ENCODE data around the gene FYTTD1.
"Not testable (repeated sequence)": the region's sequence is repeated elsewhere in the genome, so short reads cannot be mapped to it uniquely, and the experiment has no call there.

FYTTD1 gene

DNA sequence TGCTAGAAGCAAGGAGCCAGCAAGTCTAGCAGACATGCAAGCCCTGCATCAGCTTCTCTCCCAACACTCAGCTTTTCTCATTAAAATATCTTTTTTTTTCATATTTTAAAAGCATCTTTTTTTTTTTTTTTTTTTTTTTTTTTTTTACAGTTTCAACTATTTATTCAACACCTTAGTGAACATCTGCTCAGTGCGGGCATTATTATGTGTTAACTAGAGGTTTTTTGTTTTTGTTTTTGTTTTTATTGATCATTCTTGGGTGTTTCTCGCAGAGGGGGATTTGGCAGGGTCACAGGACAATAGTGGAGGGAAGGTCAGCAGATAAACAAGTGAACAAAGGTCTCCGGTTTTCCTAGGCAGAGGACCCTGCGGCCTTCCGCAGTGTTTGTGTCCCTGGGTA is 18.9 kb upstream of the FYTTD1 start:
- H3K27ac Mint-ChIP-seq: peak overlapping the region; percentile 78
- H3K4me1 Mint-ChIP-seq: peaks cover 68% of the 10 kb centered on the region
- peaks cover 42% of the 10 kb centered on the region for H3K36me3 Mint-ChIP-seq
- not testable (repeated sequence) for H3K27me3 Mint-ChIP-seq, ATAC-seq, H3K9me3 Mint-ChIP-seq
- H3K4me3 Mint-ChIP-seq: peak overlapping the region; percentile 44

DNA sequence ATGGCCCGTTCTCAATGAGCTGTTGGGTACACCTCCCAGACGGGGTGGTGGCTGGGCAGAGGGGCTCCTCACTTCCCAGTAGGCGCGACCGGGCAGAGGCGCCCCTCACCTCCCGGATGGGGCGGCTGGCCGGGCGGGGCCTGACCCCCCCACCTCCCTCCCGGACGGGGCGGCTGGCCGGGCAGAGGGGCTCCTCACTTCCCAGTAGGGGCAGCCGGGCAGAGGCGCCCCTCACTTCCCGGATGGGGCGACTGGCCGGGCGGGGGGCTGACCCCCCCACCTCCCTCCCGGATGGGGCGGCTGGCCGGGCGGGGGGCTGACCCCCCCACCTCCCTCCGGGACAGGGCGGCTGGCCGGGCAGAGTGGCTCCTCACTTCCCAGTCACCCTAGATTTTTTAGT is 18.2 kb upstream of the FYTTD1 start:
- not testable (repeated sequence) for H3K9me3 Mint-ChIP-seq, H3K27me3 Mint-ChIP-seq, ATAC-seq
- Mint-ChIP-seq H3K27ac (peak overlapping the region; percentile 81), H3K4me1 (peaks cover 64% of the 10 kb centered on the region), H3K4me3 (peak overlapping the region; percentile 63), H3K36me3 (peaks cover 44% of the 10 kb centered on the region)

DNA sequence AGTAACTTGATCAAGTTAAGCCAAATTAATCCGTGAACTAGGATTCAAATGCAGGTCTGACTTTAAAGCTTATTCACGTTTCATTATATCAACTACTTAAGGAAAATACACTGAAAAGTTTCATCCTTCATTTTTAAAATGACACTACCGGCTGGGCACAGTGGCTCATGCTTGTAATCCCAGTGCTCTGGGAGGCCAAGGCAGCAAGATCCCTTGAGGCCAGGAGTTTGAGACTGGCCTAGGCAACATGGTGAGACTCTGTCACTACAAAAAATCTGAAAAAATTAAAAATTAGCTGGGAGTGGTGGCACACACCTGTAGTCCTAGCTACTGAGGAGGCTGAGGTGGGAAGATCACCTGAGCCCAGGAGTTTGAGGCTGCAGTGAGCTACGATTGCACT is 16.6 kb upstream of the FYTTD1 start:
- Mint-ChIP-seq H3K4me3 (peak overlapping the region; percentile 83), H3K36me3 (peaks cover 37% of the 10 kb centered on the region), H3K27me3 (no peaks in the 10 kb centered on the region), H3K4me1 (peaks cover 64% of the 10 kb centered on the region), H3K27ac (peak overlapping the region; percentile 81), H3K9me3 (peaks cover 4% of the 10 kb centered on the region)
- ATAC-seq: no peak

DNA sequence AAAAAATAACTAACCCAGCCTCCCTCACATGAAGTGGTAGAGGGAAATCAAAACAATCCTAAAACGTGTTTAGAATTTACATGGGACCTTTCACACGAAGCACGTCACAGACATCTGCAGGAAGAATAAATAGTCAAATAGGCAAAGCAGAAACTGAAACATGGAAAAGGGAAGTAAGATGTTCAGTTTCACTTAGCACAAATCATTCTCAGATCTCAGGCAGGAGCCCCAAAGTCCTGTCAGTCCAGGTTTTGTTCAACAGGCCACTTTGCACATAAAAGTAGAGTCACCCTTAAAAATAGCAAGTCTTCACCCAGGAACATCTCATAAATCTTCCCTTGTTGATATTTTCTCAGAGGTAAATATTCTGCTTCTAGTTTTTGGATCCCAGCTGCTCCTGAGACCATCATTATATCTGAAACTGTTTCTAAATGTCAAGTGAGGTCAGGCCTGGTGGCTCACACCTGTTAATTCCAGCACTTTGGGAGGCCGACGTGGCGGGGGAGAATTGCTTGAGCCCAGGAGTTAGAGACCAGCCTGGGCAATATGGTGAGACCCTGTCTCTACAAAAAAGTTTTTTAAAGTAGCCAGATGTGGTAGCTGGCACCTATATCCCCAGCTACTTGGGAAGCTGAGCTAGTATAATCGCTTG is 14.9 kb upstream of the FYTTD1 start:
- Mint-ChIP-seq H3K36me3 (peaks cover 29% of the 10 kb centered on the region), H3K4me3 (peak overlapping the region; percentile 83), H3K9me3 (no peaks in the 10 kb centered on the region), H3K27ac (peak overlapping the region; percentile 81), H3K4me1 (peaks cover 62% of the 10 kb centered on the region), H3K27me3 (no peaks in the 10 kb centered on the region)
- ATAC-seq: peak; percentile 62

DNA sequence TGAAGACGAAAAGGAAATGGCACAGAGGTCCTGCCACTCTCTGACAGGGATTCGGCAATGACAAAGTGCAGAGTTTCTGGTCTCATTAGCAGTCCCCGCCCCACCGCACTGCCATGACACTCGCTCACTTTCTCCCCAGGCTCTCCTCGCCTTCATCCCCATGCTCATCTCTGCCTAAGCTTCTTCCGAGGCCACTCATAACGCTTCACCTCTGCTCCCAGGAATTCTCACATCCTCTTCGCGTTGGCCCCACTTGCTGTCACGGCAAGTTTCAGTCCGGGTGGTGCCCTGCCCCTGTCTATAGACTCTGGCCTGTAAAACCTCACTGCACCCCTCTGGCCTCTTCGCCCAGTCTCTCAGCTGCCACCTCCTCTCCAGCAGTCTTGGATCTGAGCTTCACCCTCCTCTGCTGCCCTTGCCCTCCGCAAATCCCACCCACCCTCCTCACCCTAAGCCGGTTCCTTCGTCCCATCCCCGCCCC is 13.6 kb upstream of the FYTTD1 start:
- H3K27ac Mint-ChIP-seq: peak overlapping the region; percentile 81
- ATAC-seq: peak; percentile 62
- H3K9me3 Mint-ChIP-seq: no peaks in the 10 kb centered on the region
- peak overlapping the region; percentile 93 for H3K4me3 Mint-ChIP-seq
- no peaks in the 10 kb centered on the region for H3K27me3 Mint-ChIP-seq
- H3K36me3 Mint-ChIP-seq: peaks cover 18% of the 10 kb centered on the region
- H3K4me1 Mint-ChIP-seq: peaks cover 50% of the 10 kb centered on the region

DNA sequence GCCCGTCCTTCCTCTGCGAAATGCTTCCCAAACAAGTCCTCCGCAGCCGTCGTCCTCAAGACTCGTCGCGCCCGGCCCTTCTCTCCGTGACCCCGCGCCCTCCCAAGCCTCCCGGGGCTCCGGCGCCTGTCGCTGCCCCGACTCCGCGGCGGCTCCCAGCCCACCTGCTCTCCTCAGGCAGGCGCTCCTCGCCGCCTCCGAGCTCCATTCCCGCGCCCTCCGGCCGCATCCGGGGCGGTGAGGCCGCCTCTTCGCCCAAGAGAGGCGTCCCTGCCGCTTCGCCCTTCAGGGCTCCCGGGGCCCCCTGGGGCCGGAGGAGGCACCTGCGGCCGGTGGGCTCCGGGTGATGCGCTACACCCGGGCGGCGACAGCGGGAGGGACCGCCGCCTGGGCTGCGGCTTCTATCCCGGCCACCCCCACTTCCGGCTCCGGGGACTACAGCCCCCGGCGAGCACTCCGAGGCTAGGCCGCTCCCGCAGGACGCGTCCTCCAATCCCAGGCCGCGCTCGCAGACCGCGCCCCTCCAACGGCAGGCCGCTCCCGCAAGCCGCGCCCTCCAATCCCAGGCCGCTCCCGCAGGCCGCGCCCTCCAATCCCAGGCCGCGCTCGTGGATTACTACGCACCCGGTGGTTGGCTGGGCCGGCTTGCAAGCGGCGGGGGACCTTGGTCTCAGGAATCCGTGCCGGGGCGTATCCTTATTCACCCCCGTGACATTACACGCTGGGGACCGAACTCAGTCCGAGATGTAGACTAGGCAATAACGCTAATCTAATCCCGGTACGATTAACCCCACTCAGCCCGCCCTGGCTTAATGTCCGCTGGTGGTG is 13.0 kb upstream of the FYTTD1 start, which contains the start of gene RUBCN:
Gene RUBCN, minus strand, starts transcription at position 414 of the 828 bp plus-strand sequence. Its CDS starts 185 bp downstream, at position 229.
- H3K4me3 Mint-ChIP-seq: peak within 1 kb of the TSS; percentile 93
- peaks cover 15% of the 10 kb centered on the region for H3K36me3 Mint-ChIP-seq
- H3K27ac Mint-ChIP-seq: peak within 1 kb of the TSS; percentile 81
- H3K4me1 Mint-ChIP-seq: peaks cover 49% of the 10 kb centered on the region
- no peaks in the 10 kb centered on the region for H3K9me3 Mint-ChIP-seq
- no peaks in the 10 kb centered on the region for H3K27me3 Mint-ChIP-seq
- ATAC-seq: peak; percentile 93

DNA sequence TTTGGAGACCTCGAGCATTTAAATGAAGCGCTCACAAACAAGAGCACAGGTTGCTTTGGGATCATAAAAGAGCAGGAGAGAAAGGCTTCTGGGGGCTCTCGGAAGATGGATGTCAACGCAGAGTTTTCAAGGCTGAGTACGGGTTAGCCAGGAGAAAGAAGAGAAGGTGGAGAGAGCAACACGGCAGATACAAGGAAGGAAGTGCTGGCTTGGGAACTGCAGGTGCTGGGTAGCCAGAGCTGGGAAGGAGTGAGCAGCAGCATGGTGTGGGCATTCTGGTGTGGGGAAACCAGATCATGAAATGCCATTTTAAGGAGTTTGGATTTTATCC is 12.4 kb upstream of the FYTTD1 start:
- Mint-ChIP-seq H3K4me1 (peaks cover 43% of the 10 kb centered on the region), H3K36me3 (peaks cover 10% of the 10 kb centered on the region), H3K27ac (peak overlapping the region; percentile 81), H3K4me3 (peak overlapping the region; percentile 93), H3K27me3 (no peaks in the 10 kb centered on the region), H3K9me3 (no peaks in the 10 kb centered on the region)
- ATAC-seq: no peak

DNA sequence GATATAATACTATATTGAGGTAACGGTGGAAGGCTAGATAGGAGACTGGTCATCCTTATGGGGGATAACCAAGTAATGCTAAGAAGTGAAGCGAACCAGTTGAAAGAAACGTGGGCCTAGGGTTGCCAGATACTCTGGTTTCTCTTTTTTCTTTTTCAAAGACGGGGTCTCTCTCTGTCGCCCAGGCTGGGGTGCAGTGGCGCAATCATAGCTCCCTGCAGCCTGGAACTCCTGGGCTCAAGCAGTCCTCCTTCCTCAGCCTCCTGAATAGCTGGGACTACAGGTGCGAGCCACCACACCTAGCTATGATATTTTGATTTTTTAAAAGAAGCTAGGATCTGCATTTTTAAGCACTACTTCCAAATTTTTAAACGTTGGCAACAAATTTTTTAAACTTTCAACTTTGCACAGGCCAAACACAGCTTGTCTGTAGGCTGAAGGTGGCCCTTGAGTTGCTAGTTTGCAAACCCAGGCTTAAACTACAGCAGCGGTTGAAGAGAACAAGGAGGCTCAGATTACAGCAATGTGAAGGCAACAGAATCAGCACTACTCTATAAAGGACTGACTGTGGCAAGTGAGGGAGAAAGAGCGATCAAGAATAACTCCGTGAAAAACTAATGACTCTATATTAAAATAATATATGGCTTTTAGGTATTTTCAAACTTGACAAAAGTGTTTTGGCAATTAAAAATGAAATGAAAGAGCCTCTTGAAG is 11.8 kb upstream of the FYTTD1 start:
- H3K4me3 Mint-ChIP-seq: peak overlapping the region; percentile 93
- peak overlapping the region; percentile 81 for H3K27ac Mint-ChIP-seq
- no peaks in the 10 kb centered on the region for H3K9me3 Mint-ChIP-seq
- no peak for ATAC-seq
- H3K4me1 Mint-ChIP-seq: peaks cover 37% of the 10 kb centered on the region
- H3K36me3 Mint-ChIP-seq: peaks cover 10% of the 10 kb centered on the region
- H3K27me3 Mint-ChIP-seq: no peaks in the 10 kb centered on the region

DNA sequence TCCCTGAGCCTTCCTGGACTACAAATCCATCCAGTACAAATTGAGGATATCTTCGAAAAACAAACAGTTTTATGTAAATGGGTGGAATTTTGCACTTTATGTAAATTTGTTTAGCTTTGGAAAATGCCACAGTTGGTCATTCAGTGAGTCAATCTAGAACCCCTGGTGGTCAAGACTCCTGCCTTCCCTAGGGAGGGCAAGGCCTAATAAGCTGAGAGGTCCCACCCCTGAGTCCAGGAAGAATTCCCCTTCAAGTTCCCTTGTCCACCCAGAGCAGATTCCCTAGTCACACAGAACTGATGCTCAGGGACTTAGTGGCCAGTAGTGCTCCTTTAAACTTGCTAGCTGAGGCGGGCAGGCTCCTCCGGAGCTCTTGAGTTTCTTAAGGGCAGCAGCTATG is 6.9 kb upstream of the FYTTD1 start:
- H3K4me3 Mint-ChIP-seq: no peak overlapping the region
- peaks cover 17% of the 10 kb centered on the region for H3K4me1 Mint-ChIP-seq
- H3K27me3 Mint-ChIP-seq: no peaks in the 10 kb centered on the region
- H3K27ac Mint-ChIP-seq: no peak overlapping the region
- no peaks in the 10 kb centered on the region for H3K9me3 Mint-ChIP-seq
- H3K36me3 Mint-ChIP-seq: peaks cover 6% of the 10 kb centered on the region
- no peak for ATAC-seq

DNA sequence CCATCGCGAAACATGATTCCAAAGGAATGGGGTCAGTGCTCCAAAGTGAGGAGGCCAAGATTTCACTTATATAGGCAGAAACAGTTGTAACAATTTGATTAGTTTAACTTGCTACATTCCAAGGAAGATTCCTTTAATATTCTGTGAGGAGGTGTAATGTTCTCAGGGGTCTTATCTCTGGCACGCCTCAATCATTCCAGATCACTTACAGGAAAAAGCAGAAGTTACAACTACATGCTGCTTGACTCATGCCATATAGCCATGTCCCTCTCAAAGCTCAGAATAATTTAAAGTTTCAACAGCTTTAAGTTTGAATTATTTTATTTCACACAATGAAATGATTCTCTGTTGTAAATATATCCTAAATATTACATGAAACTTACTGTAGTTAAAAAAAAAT is 3.5 kb upstream of the FYTTD1 start:
- Mint-ChIP-seq H3K27me3 (no peaks in the 10 kb centered on the region), H3K4me1 (peaks cover 27% of the 10 kb centered on the region), H3K36me3 (peaks cover 18% of the 10 kb centered on the region), H3K4me3 (no peak overlapping the region), H3K27ac (no peak overlapping the region), H3K9me3 (no peaks in the 10 kb centered on the region)
- ATAC-seq: no peak

DNA sequence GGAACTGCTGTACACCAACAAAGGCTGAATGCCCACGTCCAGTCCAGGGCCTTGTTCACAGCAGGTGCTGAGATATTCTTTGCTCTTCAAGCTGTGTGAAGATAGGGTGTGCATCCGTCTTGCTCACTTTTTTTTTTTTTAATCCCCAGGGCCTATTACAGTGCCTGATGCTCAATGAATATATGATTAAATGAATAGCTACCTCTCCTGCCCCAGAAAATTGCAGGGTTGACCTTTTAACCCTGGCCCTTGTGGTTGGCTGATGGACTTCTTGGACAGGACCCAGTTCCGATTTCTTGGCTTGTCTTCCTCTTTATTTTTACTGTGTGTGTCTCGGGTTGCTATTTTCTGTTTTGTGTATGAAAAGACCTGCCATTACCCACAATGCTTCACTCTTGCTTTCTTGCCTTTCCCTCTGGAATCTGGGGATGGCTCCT is 2.9 kb upstream of the FYTTD1 start:
- peaks cover 20% of the 10 kb centered on the region for H3K36me3 Mint-ChIP-seq

DNA sequence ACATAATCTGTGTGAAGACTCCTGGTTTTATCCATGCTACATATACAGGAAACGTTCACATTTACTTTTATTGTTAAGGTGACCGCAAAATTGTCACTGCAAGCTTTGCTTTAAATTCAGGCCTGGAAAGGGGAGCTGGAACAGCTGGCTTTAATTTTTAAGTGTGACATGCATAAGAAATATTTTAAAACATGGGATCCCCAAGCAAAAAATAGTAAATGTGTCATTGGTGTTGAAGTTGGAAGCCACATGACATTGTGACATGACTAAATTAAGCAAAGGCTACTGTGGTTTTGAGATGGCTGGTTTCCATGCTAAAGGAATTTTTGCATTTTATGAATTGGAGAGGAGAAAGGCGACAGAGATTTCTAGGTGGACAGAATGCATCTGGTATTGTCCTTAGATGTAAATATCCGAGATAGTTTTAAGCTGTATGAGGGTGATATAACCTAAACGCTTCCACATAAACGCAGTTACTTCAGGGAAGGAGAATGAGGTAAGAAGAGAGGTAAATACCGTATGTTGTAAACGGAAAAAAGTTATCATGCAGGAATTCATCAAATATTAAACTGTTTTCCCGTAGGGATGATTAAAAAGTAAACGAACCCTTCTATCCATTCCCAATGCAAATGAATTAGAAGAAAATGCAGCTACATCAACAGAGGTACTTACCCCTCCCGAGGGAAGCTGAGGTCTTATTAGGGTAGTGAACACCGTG is 927 bp upstream of the FYTTD1 start:
- Mint-ChIP-seq H3K36me3 (peaks cover 15% of the 10 kb centered on the region), H3K27me3 (no peaks in the 10 kb centered on the region), H3K27ac (peak overlapping the region; percentile 84), H3K4me1 (peaks cover 48% of the 10 kb centered on the region), H3K9me3 (no peaks in the 10 kb centered on the region), H3K4me3 (peak overlapping the region; percentile 90)
- ATAC-seq: no peak

More for the DNA sequence above, 2.9 kb upstream of the FYTTD1 start:
- Mint-ChIP-seq H3K27me3 (no peaks in the 10 kb centered on the region), H3K4me1 (peaks cover 31% of the 10 kb centered on the region), H3K9me3 (no peaks in the 10 kb centered on the region), H3K27ac (peak overlapping the region; percentile 70), H3K4me3 (no peak overlapping the region)
- no peak for ATAC-seq

DNA sequence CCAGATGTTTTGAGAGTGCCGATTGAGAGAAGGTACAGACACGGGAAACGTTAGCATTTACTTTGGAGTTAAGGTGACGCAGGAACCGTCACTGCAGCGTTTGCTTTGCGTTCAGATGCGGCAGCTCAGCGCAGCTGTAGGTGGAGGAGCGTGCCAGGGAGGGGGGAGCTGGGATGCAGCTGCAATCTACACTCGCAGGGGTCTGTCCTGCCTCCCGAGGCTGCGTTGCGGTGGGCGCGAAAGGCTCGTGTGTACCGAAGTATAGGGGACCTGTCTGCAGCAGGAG is 425 bp upstream of the FYTTD1 start:
- no peaks in the 10 kb centered on the region for H3K27me3 Mint-ChIP-seq
- ATAC-seq: peak; percentile 77
- peaks cover 53% of the 10 kb centered on the region for H3K4me1 Mint-ChIP-seq
- H3K9me3 Mint-ChIP-seq: no peaks in the 10 kb centered on the region
- H3K4me3 Mint-ChIP-seq: peak overlapping the region; percentile 90
- peak overlapping the region; percentile 84 for H3K27ac Mint-ChIP-seq
- peaks cover 15% of the 10 kb centered on the region for H3K36me3 Mint-ChIP-seq

DNA sequence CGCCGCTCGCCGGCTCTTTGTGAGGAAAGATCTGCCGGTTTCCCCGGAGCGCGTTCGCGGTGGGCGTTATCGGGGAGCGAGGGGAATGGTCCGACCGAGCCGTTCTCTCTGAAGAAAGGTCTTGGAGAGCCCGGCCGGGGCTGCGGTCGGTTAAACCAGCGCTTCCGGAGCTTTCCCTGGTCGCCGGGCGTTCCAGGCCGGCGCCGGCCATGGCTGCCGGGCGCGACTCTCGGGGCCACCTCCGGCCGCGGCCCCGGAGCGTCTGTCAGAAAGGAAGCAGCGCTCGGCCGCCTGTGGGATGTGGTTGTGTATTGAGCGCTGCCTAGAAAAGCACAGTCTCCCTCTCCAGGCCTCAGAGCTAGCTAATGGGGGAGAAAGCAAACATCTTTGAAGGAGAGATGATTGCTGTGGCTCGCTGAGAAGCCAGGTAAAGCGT is 731 bp downstream of the FYTTD1 start:
- peaks cover 64% of the 10 kb centered on the region for H3K4me1 Mint-ChIP-seq
- ATAC-seq: peak; percentile 72

More for the DNA sequence above, 731 bp downstream of the FYTTD1 start:
- Mint-ChIP-seq H3K27me3 (no peaks in the 10 kb centered on the region), H3K4me3 (peak overlapping the region; percentile 90), H3K27ac (peak overlapping the region; percentile 84), H3K36me3 (peaks cover 15% of the 10 kb centered on the region), H3K9me3 (no peaks in the 10 kb centered on the region)
